ENCODE measurements around the gene KCNH1. TPM values are rescaled to one million over a fixed set of nuclear protein-coding genes. Genes with fewer than 3 reads are reported as not detected.

Gene KCNH1
- total and polyA plus RNA-seq, 8 donors, result 0.04 to 0.54 (median 0.13) TPM

GRCh38 chr1:210822241-210822640 is 311.7 kb downstream of the KCNH1 start:
- no peak for TF ChIP-seq CTCF (IDR thresholded peaks at IDR 0.05)
- Histone ChIP-seq H3K4me3 (no peak overlapping the region), H3K36me3 (no peaks in the 10 kb centered on the region), H3K27ac (no peak overlapping the region), H3K4me1 (no peaks in the 10 kb centered on the region), H3K9me3 (no peaks in the 10 kb centered on the region), H3K27me3 (no peaks in the 10 kb centered on the region)
- no peak for ATAC-seq
- DNase-seq, result no peak
- intact Hi-C loops (cut with DNase I), result no loop called here

- Histone ChIP-seq H3K27me3 (no peaks in the 10 kb centered on the region), H3K9me3 (no peaks in the 10 kb centered on the region), H3K36me3 (no peaks in the 10 kb centered on the region), H3K4me3 (no peak overlapping the region), H3K4me1 (no peaks in the 10 kb centered on the region), H3K27ac (no peak overlapping the region)
- ATAC-seq (no peak), DNase-seq (no peak)
- TF ChIP-seq CTCF (IDR thresholded peaks at IDR 0.05), result no peak
- intact Hi-C loops (cut with DNase I), result no loop called here
Measured at GRCh38 chr1:210821615-210822014, 312.3 kb downstream of the KCNH1 start.

GRCh38 chr1:210819266-210819665 is 314.7 kb downstream of the KCNH1 start:
- H3K4me3 ChIP-seq, result no peak overlapping the region
- intact Hi-C loops (cut with DNase I), result no loop called here
- ATAC-seq, result no peak
- no peaks in the 10 kb centered on the region for H3K4me1 ChIP-seq
- no peak for TF ChIP-seq CTCF (IDR thresholded peaks at IDR 0.05)
- H3K27me3 ChIP-seq, result no peaks in the 10 kb centered on the region
- no peak overlapping the region for H3K27ac ChIP-seq
- no peaks in the 10 kb centered on the region for H3K9me3 ChIP-seq
- DNase-seq, result no peak
- no peaks in the 10 kb centered on the region for H3K36me3 ChIP-seq

- TF ChIP-seq CTCF (IDR thresholded peaks at IDR 0.05), result no peak
- DNase-seq (no peak), ATAC-seq (no peak)
- H3K9me3 ChIP-seq, result no peaks in the 10 kb centered on the region
- no peak overlapping the region for H3K4me3 ChIP-seq
- no peak overlapping the region for H3K27ac ChIP-seq
- intact Hi-C loops (cut with DNase I), result no loop called here
- H3K36me3 ChIP-seq, result no peaks in the 10 kb centered on the region
- no peaks in the 10 kb centered on the region for H3K27me3 ChIP-seq
- H3K4me1 ChIP-seq, result no peaks in the 10 kb centered on the region
Measured at GRCh38 chr1:210817385-210818275, 316.3 kb downstream of the KCNH1 start.

GRCh38 chr1:210815641-210816550 is 318.1 kb downstream of the KCNH1 start:
- Histone ChIP-seq H3K27ac (no peak overlapping the region), H3K4me1 (no peaks in the 10 kb centered on the region), H3K27me3 (no peaks in the 10 kb centered on the region), H3K36me3 (no peaks in the 10 kb centered on the region), H3K4me3 (no peak overlapping the region), H3K9me3 (no peaks in the 10 kb centered on the region)
- ATAC-seq, result no peak
- TF ChIP-seq CTCF (IDR thresholded peaks at IDR 0.05), result no peak
- intact Hi-C loops (cut with DNase I), result no loop called here
- DNase-seq, result no peak
